Colonic mucosa (tissue), 4 donors: ENCODE measurements around the gene PTTG1IP2. TPM values are rescaled to one million over a fixed set of nuclear protein-coding genes. Genes with fewer than 3 reads are reported as not detected.
"Not testable (repeated sequence)": the region's sequence is repeated elsewhere in the genome, so short reads cannot be mapped to it uniquely, and the experiment has no call there.

Experiments used
- DNase-seq: peaks from one replicate; pipeline ENCODE4 v3.0.0-alpha.2; 2020
- H3K27ac ChIP-seq: fragments of 200-600 bp; one replicate; pipeline ENCODE4 v1.8.0; 2021
- H3K27me3 ChIP-seq: fragments of 200-600 bp; one replicate; pipeline ENCODE4 v1.8.0; 2021
- H3K36me3 ChIP-seq: fragments of 200-600 bp; one replicate; pipeline ENCODE4 v1.8.0; 2021
- H3K4me1 ChIP-seq: fragments of 200-600 bp; one replicate; pipeline ENCODE4 v1.8.0; 2021; ENCODE audit warnings: mild to moderate bottlenecking
- H3K4me3 ChIP-seq: fragments of 200-600 bp; one replicate; pipeline ENCODE4 v1.8.0; 2021
- H3K9ac ChIP-seq, 2 donors: one replicate each; pipeline ENCODE4 v1.7.0; 2013; ENCODE audit warnings: control low read depth in 2 of 2, low read depth in 2 of 2, low read length in 2 of 2
- H3K9me3 ChIP-seq: fragments of 200-600 bp; one replicate; pipeline ENCODE4 v1.8.0; 2021
- intact Hi-C: fragments of 100-400 bp; cut with DNase I; formaldehyde crosslinking; loops from one replicate; pipeline ENCODE4 v1.14.1; 2022
- total RNA-seq, 2 donors: library from RNA; stranded (reverse); fragmentation: NEBNext Ultra II Directional in 1 of 2; extraction: Animal tissue kit (Norgen Biotek cat#: 25700) in 1 of 2; gene quantifications; one replicate each; pipeline ENCODE4 v1.2.1, GENCODE V29; 2021
- TF ChIP-seq, protein P1 (sequence below): fragments of 200-600 bp; IDR thresholded peaks from one replicate; pipeline ENCODE4 v1.8.0; 2022; ENCODE audit warnings: antibody characterized with exemption, mild to moderate bottlenecking
- donor health status: healthy.
- donor health status: DM: no; HTN: no; CAD: no.
- donor health status: DM: no; HTN: no; CAD: no.

The PTTG1IP2 gene
- total RNA-seq, 2 donors from 2014 or later = not detected

- Histone ChIP-seq H3K4me1 (no peaks in the 10 kb centered on the region), H3K4me3 (no peak overlapping the region), H3K9me3 (no peaks in the 10 kb centered on the region), H3K27ac (no peak overlapping the region), H3K27me3 (no peaks in the 10 kb centered on the region), H3K36me3 (no peaks in the 10 kb centered on the region), H3K9ac (no peak overlapping the region)
- DNase-seq = no peak
- TF ChIP-seq, protein P1, sequence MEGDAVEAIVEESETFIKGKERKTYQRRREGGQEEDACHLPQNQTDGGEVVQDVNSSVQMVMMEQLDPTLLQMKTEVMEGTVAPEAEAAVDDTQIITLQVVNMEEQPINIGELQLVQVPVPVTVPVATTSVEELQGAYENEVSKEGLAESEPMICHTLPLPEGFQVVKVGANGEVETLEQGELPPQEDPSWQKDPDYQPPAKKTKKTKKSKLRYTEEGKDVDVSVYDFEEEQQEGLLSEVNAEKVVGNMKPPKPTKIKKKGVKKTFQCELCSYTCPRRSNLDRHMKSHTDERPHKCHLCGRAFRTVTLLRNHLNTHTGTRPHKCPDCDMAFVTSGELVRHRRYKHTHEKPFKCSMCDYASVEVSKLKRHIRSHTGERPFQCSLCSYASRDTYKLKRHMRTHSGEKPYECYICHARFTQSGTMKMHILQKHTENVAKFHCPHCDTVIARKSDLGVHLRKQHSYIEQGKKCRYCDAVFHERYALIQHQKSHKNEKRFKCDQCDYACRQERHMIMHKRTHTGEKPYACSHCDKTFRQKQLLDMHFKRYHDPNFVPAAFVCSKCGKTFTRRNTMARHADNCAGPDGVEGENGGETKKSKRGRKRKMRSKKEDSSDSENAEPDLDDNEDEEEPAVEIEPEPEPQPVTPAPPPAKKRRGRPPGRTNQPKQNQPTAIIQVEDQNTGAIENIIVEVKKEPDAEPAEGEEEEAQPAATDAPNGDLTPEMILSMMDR = no peak
- intact Hi-C loops = loop anchor here (5.0 to 10.0 kb wide), 2 partner anchors 173 to 241 kb away; no protein-coding TSS in a partner anchor
Observed at GRCh38 chr7:90453931-90454330, 15.5 kb upstream of the PTTG1IP2 start.

- Histone ChIP-seq H3K36me3 (no peaks in the 10 kb centered on the region), H3K9ac (no peak overlapping the region), H3K27me3 (no peaks in the 10 kb centered on the region), H3K9me3 (no peaks in the 10 kb centered on the region), H3K4me3 (no peak overlapping the region), H3K4me1 (no peaks in the 10 kb centered on the region), H3K27ac (no peak overlapping the region)
- intact Hi-C loops = loop anchor here (5.0 to 10.0 kb wide), 3 partner anchors 62 to 582 kb away; no protein-coding TSS in a partner anchor
- DNase-seq = peak; percentile 33
- TF ChIP-seq, protein P1 = peak; percentile 64
Observed at GRCh38 chr7:90455163-90456030, 14.0 kb upstream of the PTTG1IP2 start.

- Histone ChIP-seq H3K27me3 (no peaks in the 10 kb centered on the region), H3K9me3 (no peaks in the 10 kb centered on the region), H3K36me3 (no peaks in the 10 kb centered on the region), H3K4me3 (no peak overlapping the region), H3K9ac (no peak overlapping the region), H3K4me1 (no peaks in the 10 kb centered on the region), H3K27ac (no peak overlapping the region)
- TF ChIP-seq, protein P1 = no peak
- no peak for DNase-seq
- intact Hi-C loops = loop anchor here (5.0 to 10.0 kb wide), 3 partner anchors 59 to 579 kb away; no protein-coding TSS in a partner anchor
Observed at GRCh38 chr7:90458104-90458503, 11.3 kb upstream of the PTTG1IP2 start.

DNA sequence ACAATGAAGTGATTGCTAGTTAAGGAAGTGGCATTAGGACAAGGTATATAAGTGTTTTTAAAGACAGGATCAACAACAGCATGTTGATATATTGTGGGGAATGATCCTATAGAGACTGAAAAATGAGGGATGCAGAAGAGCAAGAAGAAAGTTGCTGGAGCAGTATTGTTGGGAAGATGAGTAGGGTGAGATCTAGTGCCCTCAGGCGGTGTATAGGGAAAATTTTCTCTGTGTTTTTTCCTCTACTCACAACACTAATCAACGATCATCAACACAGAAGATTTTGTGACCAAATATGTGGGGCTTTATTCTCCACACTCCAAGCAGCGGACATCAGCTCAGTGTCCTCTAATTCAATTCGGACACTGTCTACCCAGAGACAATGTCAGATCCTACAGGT, 9.6 kb upstream of the PTTG1IP2 start:
- H3K27ac ChIP-seq = no peak overlapping the region
- no peak overlapping the region for H3K9ac ChIP-seq
- H3K36me3 ChIP-seq = no peaks in the 10 kb centered on the region
- no peaks in the 10 kb centered on the region for H3K27me3 ChIP-seq
- no peaks in the 10 kb centered on the region for H3K9me3 ChIP-seq
- H3K4me1 ChIP-seq = no peaks in the 10 kb centered on the region
- DNase-seq = no peak
- TF ChIP-seq, protein P1 = no peak
- no peak overlapping the region for H3K4me3 ChIP-seq
- intact Hi-C loops = loop anchor here (5.0 to 10.0 kb wide), 3 partner anchors 57 to 577 kb away; no protein-coding TSS in a partner anchor

DNA sequence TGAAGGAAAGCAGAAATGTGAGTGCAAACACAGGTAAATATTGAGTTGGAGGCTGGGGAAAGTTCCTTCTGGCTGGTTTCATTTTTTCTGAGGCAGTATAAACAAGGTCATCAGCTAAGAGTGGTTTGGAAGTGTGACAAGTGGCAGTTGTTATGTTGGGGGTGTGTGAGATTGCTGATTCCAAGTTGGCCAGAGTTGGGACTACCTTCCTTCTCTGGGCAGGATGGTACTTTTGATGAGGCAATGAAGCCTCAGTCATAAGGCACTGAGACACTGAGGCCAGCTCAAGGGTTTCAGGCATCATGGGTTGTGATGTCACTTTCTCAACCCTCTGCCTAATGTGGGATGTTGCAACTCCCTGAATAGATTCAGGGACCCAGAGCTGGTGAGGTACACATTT, 8.2 kb upstream of the PTTG1IP2 start:
- no peaks in the 10 kb centered on the region for H3K27me3 ChIP-seq
- no peaks in the 10 kb centered on the region for H3K9me3 ChIP-seq
- no peak overlapping the region for H3K4me3 ChIP-seq
- no peak for DNase-seq
- no peaks in the 10 kb centered on the region for H3K36me3 ChIP-seq
- no peak overlapping the region for H3K27ac ChIP-seq
- no peak overlapping the region for H3K9ac ChIP-seq
- intact Hi-C loops = no loop called here
- TF ChIP-seq, protein P1 = no peak
- no peaks in the 10 kb centered on the region for H3K4me1 ChIP-seq

GRCh38 chr7:90463151-90463628, 6.2 kb upstream of the PTTG1IP2 start:
- H3K36me3 ChIP-seq, intact Hi-C loops, H3K9ac ChIP-seq, H3K27me3 ChIP-seq, H3K9me3 ChIP-seq, H3K4me1 ChIP-seq, DNase-seq: not testable (repeated sequence)
- peak overlapping the region; percentile 22 for H3K4me3 ChIP-seq
- peak overlapping the region; percentile 60 for H3K27ac ChIP-seq
